CD4-positive, alpha-beta T cell treated with Interleukin-21 for 1 hour (primary cell): Measurements from ENCODE around the gene NOSIP.

ENCODE experiments used
- DNase-seq: peaks from one replicate; pipeline ENCODE4 v3.0.0-alpha.2; 2020

The NOSIP gene

DNA sequence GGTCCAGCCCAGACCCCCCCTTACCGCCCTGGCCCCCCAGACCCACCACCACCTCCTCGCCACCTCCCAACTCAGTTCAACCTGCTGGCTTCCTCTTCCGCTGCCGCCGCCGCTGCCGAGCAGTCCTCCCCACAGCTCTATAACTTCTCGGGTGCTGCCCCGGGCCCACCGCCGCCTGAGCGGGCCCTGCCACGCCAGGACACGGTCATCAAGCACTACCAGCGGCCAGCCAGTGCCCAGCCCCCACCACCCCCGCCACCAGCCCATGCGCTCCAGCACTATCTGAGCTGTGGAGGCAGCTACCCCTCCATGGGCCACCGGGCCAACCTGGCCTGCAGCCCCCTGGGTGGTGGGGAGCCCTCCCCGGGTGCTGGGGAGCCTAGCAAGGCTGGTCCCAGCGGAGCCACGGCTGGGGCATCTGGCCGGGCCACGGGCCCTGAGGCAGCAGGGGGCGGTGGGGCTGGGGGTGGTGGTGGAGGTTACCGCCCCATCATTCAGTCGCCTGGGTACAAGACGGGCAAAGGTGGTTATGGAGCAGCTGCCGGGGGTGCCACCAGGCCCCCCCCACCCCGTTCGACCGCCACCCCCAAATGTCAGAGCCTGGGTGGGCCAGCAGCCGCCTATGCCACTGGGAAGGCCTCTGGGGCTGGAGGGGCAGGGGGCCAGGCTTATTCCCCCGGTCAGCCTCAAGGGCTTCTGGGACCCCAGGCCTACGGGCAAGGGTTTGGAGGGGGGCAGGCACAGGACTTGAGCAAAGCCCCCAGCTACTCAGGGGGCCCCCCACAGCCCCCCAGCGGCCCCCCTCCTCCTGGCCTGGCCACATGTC, 14.8 kb upstream of the NOSIP start:
- DNase-seq = no peak

DNA sequence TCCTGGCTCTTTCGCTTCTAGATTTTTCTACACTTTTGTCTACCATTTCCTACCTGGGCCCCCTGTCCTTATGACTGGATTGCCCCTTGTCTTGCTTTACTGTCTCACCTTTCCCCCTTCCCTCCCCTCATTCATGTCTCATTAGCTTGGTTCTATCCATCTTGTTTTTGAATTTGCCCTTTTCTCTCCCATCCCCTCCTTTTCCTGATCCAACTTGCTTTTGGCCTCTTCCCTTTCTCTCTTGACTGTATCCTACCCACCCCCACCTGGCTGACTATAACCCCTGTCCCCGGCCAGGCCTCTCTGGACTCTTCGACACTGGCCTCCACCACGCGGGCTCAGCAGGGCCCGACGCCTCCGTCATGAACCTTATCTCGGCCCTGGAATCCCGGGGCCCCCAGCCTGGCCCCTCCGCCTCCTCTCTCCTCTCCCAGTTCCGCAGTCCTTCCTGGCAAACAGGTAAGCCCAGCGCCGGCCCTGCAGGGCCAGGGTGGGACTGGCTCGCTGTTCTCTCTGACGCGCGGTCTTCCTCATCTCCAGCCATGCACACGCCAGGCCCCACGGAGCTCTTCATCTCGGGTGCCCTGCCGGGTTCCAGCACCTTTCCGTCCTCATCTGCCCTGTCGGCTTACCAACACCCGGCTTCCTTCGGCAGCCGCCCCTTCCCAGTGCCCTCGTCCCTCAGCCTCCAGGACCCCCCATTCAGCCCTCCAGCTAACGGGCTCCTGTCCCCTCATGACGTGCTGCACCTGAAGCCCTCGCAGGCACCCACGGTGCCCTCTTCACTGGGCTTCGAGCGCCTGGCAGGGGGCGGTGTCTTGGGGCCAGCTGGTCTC, 14.0 kb upstream of the NOSIP start:
- no peak for DNase-seq

- DNase-seq = peak; percentile 95
Observed at GRCh38 chr19:49593233-49594113, 13.1 kb upstream of the NOSIP start.

- peak; percentile 16 for DNase-seq
Observed at GRCh38 chr19:49592486-49593232, 12.3 kb upstream of the NOSIP start.

- peak; percentile 46 for DNase-seq
Observed at GRCh38 chr19:49591731-49592485, 11.6 kb upstream of the NOSIP start.

DNA sequence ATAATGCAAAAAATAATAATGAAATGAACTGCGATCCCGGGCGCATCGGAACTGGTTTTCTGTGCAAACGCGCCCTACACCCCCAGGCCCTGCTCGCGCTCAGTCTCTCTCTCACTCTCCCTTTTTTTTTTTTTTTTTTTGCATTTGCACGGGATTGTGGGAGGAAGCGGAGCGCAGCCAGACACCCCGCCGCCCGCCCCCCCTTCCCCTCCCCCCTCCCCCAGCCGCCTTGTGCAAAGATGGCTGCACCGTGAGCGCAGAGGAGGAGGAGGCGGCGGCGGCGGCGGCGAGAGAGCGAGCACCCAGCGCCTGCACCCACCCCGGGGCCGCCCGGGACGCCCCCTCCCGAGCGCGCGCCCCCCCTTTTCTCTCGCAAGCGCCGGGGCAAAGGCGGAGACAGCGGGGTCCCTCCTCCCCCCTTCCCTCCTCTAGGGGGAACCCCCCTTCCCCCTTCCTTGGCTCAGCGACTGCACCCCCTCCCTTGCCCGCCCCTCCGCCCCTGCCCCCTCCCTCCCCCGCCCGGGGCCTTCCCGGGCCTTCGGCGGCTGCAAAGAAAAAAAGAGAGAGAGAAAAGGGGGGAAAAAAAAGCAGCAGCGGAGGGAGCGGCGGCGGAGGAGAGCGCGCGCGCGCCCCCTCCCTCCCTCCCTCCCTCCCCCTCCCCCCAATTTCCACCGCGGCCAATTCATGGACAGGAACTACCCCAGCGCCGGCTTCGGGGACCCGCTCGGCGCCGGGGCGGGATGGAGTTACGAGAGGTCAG, 10.8 kb upstream of the NOSIP start, which contains the start of gene PRR12:
PRR12 (plus strand) TSS at position 212 of the 760 bp plus-strand sequence; CDS start at position 685, 473 bp downstream.
- DNase-seq = peak; percentile 84

DNA sequence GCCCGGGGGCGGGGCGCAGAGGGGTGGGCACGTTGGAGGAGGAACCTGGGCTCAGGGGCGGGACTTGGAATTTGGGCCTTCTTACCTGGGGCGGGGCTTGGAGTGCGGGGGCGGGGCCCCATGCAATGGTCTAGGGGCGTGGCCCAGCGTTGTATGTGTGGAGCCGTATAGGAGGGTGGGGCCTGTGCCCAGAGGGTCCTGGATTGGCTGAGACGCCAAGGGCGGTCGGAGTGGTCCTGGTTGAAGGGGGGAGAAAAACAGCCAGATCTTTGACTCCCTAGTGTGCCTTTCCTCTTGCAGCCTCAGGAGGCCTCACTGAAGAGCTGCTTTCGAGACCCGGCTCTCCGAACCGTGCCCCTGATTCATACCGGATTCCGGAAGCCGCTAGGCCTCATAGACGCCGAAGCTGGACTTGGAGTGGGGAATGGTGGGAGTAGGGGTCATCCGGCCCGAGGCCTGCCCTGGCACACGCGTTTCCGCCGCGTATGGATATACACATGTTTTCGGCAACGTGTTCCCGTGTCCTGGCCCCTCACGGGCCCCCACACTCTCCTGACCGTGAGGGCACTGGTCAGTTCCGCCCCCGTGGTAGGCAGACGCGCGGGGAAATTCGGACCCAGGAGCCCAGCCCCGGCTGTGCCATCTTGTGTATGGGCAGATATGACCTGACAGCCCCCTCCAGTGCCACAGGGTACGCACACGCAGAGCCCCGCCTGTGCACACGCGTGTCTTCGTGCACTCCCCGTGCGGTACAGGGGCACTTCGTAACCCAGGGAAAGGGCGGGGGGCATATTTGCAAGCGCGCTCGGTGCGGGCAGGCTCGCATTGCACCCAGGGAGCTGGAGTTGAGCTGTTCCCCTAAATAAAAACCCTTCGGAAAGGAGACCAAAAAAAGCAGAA, 10.0 kb upstream of the NOSIP start:
- DNase-seq = peak; percentile 98

- DNase-seq = no peak
Observed at GRCh38 chr19:49589502-49589905, 9.1 kb upstream of the NOSIP start.

DNA sequence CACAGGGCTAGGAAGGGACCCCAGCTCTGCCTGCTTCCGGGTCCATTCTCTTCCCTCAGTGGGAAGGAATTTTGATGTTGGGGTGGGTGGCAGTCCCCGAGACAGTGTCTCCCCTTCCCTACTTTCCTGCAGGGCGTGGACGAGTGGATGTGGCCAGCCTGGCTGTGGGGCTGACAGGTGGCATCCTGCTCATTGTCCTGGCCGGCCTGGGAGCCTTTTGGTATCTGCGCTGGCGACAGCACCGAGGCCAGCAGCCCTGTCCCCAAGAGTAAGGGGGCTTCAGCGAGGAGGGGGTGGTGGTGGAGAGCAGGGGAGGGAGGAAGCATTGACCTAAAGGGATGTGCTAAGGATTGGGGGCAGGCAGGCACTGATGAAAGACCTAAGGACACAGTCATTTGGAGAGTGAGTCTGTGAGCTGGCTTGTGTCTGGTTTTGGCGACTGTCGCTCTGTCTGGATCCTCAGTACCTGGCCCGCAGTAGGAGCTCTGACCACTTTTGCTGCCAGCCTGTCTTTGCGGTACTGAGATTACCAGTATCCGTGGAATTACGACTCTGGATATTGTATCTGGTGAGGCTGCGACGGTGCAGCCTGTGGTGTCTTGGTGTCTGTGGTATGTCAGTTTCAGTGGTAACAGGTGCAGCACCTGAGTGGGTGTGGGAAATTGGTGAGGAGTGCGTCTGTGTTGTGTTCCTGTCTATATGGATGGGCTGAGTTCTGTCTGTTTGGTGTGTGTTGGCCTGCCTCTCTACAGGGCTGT, 8.2 kb upstream of the NOSIP start:
- peak; percentile 39 for DNase-seq

GRCh38 chr19:49587227-49587626, 6.9 kb upstream of the NOSIP start:
- DNase-seq = no peak

GRCh38 chr19:49585023-49585422, 4.7 kb upstream of the NOSIP start:
- DNase-seq = no peak

DNA sequence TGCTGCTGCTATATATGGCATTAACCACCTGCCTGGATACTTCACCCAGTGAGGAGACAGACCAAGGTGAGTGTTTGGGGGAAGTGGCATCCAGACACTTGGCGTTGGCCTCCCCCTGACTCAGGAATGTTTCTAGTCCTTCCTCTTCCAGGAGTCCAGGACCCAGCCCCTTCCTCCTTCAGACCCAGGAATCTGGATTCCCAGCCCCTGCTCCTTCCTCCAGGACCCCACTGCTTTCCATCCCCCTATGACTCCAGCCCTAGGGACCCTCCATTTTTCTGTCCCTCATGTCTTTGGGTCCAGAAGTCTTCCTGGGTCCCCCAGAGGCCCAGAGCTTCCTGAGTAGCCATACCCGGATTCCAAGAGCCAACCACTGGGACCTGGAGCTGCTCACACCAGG, 2.9 kb upstream of the NOSIP start:
- no peak for DNase-seq

- DNase-seq = no peak
Observed at GRCh38 chr19:49581007-49581508, 702 bp upstream of the NOSIP start, which contains the start of gene PRRG2. Gene PRRG2, plus strand, starts transcription at chr19:49581316. Its CDS starts 1,904 bp downstream, at chr19:49583220.

- no peak for DNase-seq
Observed at GRCh38 chr19:49579947-49580263, 451 bp downstream of the NOSIP start.

DNA sequence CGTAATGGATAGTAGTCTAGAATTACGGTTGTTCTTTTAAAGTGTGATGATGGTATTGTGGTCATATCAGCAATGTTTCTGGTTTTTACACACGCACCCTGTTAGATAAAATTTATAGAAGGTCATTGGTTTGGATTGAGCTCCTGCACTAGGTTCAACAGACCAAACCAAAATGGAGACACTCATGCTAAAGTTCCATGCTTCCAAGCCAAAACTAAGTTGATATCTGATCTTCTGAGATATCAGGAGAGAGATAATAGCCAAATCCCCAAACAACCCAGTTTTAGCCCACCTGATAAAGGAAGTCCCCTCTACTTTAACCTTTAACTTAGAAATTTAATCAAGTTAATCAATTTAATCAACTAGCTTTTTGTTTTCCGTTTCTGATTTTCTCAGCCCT, 1.2 kb downstream of the NOSIP start:
- DNase-seq = no peak

DNA sequence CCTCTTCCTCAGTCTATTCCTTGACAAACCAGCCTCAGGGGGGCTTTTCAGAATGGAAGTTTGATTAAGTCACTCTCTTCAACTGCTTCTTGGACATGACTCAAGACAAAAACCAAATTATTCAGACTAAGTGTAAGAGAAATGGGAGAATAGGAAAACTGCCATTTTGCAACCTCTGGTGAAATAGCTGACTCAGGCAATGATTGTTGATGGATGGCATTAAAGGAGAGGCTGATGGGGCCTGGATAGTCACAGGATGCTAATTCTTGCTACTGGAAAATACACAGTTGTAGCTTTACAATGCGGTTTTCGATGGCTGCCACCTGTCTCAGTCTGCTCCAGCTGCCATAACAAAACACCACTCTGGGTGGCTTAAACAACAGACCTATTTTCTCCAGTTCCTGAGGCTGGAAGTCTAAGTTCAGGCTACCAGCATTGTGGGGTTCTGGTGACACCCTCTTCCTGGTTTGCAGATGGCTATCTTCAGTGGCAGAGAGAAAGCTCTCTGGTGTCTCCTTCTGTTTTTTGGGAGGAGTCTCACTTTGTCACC, 6.1 kb downstream of the NOSIP start:
- no peak for DNase-seq

DNA sequence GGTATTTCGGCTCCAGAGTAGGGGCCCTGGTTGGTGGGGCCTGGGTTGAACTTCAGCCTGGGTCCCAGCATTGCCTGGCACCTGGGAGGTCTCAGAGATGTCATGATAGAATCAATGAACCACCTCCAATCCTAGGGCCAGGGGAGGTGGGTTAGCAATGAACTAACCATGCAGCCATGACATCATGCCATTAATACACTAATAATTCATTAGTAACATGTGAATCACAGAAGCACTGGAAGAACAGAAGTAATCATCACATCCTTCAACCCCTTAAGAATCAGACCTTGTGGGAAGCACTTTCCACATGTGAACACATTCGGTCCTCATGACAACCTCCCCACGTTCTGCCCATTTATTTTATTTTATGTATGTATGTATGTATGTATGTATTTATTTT, 6.9 kb downstream of the NOSIP start:
- DNase-seq = no peak

- no peak for DNase-seq
Observed at GRCh38 chr19:49573009-49573408, 7.3 kb downstream of the NOSIP start.
